Suprapubic skin (tissue), 4 donors: Measurements from ENCODE around the gene ASPM. TPM values are rescaled to one million over a fixed set of nuclear protein-coding genes. Genes with fewer than 3 reads are reported as not detected.
A peak's percentile ranks its signal among the peaks of the same experiment; 100 is the strongest.

ENCODE experiments used
- DNase-seq, 2 donors: peaks; one replicate each; pipeline ENCODE4 v3.0.0-alpha.2; 2019; ENCODE audit warnings: low spot score in 2 of 2
- H3K27ac ChIP-seq: fragments of 200-600 bp; sonication (generic); one replicate; pipeline ENCODE4 v1.5.1; 2019
- H3K27me3 ChIP-seq: fragments of 200-600 bp; sonication (generic); one replicate; pipeline ENCODE4 v1.5.1; 2019
- H3K36me3 ChIP-seq: fragments of 200-600 bp; sonication (generic); one replicate; pipeline ENCODE4 v1.5.1; 2019
- H3K4me1 ChIP-seq: fragments of 200-600 bp; sonication (generic); one replicate; pipeline ENCODE4 v1.5.1; 2019
- H3K4me3 ChIP-seq: fragments of 200-600 bp; sonication (generic); one replicate; pipeline ENCODE4 v1.5.1; 2019; ENCODE audit warnings: mild to moderate bottlenecking
- H3K9me3 ChIP-seq: fragments of 200-600 bp; sonication (generic); one replicate; pipeline ENCODE4 v1.5.1; 2019
- EP300 ChIP-seq: sonication (generic); formaldehyde crosslinking; IDR thresholded peaks from one replicate; pipeline ENCODE4 v1.6.1; 2017; ENCODE audit warnings: antibody characterized with exemption
- POLR2A ChIP-seq, 2 donors: fragments of 450-650 bp; IDR thresholded peaks; one replicate each; pipeline ENCODE4 v1.6.1; 2017; ENCODE audit warnings: antibody characterized with exemption in 2 of 2, mild to moderate bottlenecking in 2 of 2, moderate library complexity in 2 of 2
- POLR2AphosphoS5 ChIP-seq, 3 donors: sonication (generic); formaldehyde crosslinking; IDR thresholded peaks; one replicate each; pipeline ENCODE4 v1.6.1; 2017; ENCODE audit warnings: antibody characterized with exemption in 3 of 3
- WGBS: methylation state at CpG from one replicate; pipeline ENCODE4 v1.1.5; 2018; 5-methylcytosine and 5-hydroxymethylcytosine counted together
- total RNA-seq, 4 donors: library from RNA; depleted of rRNA; stranded (reverse); fragments of >200 nt; gene quantifications; one replicate each; pipeline ENCODE4 v1.1.0, GENCODE V29; 2016
- TF ChIP-seq, protein P1 (sequence below), 2 donors: fragments of 200-600 bp in 1 of 2; fragments of 450-650 bp in 1 of 2; sonication (generic) in 1 of 2; IDR thresholded peaks; one replicate each; pipeline ENCODE4 v1.5.1; 2016 to 2019; ENCODE audit warnings: antibody characterized with exemption in 2 of 2, mild to moderate bottlenecking in 1 of 2, moderate library complexity in 1 of 2

Gene ASPM
- total RNA-seq, 4 donors from 2014 or later, result 3.6 to 13.0 (median 5.6) TPM

- TF ChIP-seq, protein P1, sequence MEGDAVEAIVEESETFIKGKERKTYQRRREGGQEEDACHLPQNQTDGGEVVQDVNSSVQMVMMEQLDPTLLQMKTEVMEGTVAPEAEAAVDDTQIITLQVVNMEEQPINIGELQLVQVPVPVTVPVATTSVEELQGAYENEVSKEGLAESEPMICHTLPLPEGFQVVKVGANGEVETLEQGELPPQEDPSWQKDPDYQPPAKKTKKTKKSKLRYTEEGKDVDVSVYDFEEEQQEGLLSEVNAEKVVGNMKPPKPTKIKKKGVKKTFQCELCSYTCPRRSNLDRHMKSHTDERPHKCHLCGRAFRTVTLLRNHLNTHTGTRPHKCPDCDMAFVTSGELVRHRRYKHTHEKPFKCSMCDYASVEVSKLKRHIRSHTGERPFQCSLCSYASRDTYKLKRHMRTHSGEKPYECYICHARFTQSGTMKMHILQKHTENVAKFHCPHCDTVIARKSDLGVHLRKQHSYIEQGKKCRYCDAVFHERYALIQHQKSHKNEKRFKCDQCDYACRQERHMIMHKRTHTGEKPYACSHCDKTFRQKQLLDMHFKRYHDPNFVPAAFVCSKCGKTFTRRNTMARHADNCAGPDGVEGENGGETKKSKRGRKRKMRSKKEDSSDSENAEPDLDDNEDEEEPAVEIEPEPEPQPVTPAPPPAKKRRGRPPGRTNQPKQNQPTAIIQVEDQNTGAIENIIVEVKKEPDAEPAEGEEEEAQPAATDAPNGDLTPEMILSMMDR (IDR thresholded peaks at IDR 0.05), result no peak
- TF ChIP-seq POLR2AphosphoS5 (IDR thresholded peaks at IDR 0.05) (no peak), POLR2A (IDR thresholded peaks at IDR 0.05) (no peak), EP300 (no peak)
- WGBS, result 49% methylated on average over 3 of the region's 3 CpGs
- H3K36me3 ChIP-seq, result peaks cover 32% of the 10 kb centered on the region
These were observed 35.5 kb upstream of the ASPM start for GRCh38 chr1:197181982-197182381.

DNA sequence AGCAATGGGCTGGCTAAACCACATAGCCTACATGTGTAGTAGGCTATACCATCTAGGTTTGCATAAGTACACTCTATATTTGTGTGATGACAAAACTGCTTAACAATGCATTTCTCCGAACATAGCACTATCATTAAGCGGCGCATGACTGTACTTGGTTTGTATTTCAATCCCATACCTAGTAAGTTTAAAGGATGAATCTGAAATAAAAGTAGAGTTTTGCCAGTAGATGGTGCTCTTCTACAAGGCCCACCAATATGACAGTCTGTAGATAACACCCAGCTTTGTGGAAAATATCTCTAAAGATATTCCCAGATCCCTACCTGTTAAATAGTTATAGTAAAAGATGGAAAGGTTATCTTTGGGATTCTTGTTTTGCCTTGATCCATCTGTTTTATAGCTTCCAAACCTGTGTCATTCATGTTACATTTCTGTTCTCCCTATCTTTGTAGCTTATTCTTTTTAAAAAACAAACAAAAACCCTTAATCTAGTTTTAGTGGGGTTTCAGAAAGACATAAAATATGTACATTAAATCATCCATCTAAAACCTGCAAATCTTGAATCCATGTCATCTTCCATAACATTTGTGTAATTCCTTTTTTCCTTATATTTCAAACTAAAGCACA is 33.9 kb upstream of the ASPM start:
- TF ChIP-seq, protein P1 (IDR thresholded peaks at IDR 0.05), result peak in 1 of 2 donors; percentile 38
- no peak for TF ChIP-seq EP300
- H3K27me3 ChIP-seq, result no peaks in the 10 kb centered on the region
- no peak overlapping the region for H3K4me3 ChIP-seq
- peaks cover 40% of the 10 kb centered on the region for H3K36me3 ChIP-seq
- no peak for DNase-seq
- no peak overlapping the region for H3K27ac ChIP-seq
- H3K9me3 ChIP-seq, result no peaks in the 10 kb centered on the region
- peaks cover 7% of the 10 kb centered on the region for H3K4me1 ChIP-seq
- WGBS, result 66% methylated on average over 3 of the region's 3 CpGs

More at GRCh38 chr1:197181982-197182381, 35.5 kb upstream of the ASPM start:
- Histone ChIP-seq H3K27ac (no peak overlapping the region), H3K4me1 (peaks cover 7% of the 10 kb centered on the region), H3K27me3 (no peaks in the 10 kb centered on the region), H3K4me3 (no peak overlapping the region), H3K9me3 (no peaks in the 10 kb centered on the region)
- no peak for DNase-seq

- Histone ChIP-seq H3K36me3 (peaks cover 50% of the 10 kb centered on the region), H3K27me3 (no peaks in the 10 kb centered on the region), H3K9me3 (no peaks in the 10 kb centered on the region), H3K4me3 (no peak overlapping the region), H3K27ac (no peak overlapping the region), H3K4me1 (peaks cover 7% of the 10 kb centered on the region)
- TF ChIP-seq, protein P1 (IDR thresholded peaks at IDR 0.05), result no peak
- TF ChIP-seq POLR2A (IDR thresholded peaks at IDR 0.05), result no peak
- no peak for TF ChIP-seq EP300
- DNase-seq, result no peak
- WGBS, result 72% methylated on average over 1 of the region's 1 CpG
These were observed 32.5 kb upstream of the ASPM start for GRCh38 chr1:197178998-197179397.

GRCh38 chr1:197174818-197175217 is 28.3 kb upstream of the ASPM start:
- H3K36me3 ChIP-seq, result peaks cover 63% of the 10 kb centered on the region
- TF ChIP-seq POLR2AphosphoS5 (IDR thresholded peaks at IDR 0.05), result no peak
- no peak for TF ChIP-seq EP300
- TF ChIP-seq, protein P1 (IDR thresholded peaks at IDR 0.05), result no peak
- no peak for TF ChIP-seq POLR2A (IDR thresholded peaks at IDR 0.05)
- H3K27me3 ChIP-seq, result no peaks in the 10 kb centered on the region
- no peaks in the 10 kb centered on the region for H3K4me1 ChIP-seq
- WGBS, result 88% methylated on average over 2 of the region's 2 CpGs
- no peak for DNase-seq
- no peaks in the 10 kb centered on the region for H3K9me3 ChIP-seq
- no peak overlapping the region for H3K4me3 ChIP-seq
- no peak overlapping the region for H3K27ac ChIP-seq

GRCh38 chr1:197173571-197174507 is 27.4 kb upstream of the ASPM start:
- Histone ChIP-seq H3K27me3 (no peaks in the 10 kb centered on the region), H3K9me3 (no peaks in the 10 kb centered on the region), H3K4me3 (no peak overlapping the region), H3K36me3 (peaks cover 59% of the 10 kb centered on the region), H3K4me1 (no peaks in the 10 kb centered on the region), H3K27ac (no peak overlapping the region)
- WGBS, result 82% methylated on average over 5 of the region's 5 CpGs
- DNase-seq, result no peak
- TF ChIP-seq EP300, result no peak
- TF ChIP-seq POLR2A (IDR thresholded peaks at IDR 0.05), result no peak
- TF ChIP-seq, protein P1 (IDR thresholded peaks at IDR 0.05), result no peak
- no peak for TF ChIP-seq POLR2AphosphoS5 (IDR thresholded peaks at IDR 0.05)
